HTR-8/SVneo (cell line): Measurements from ENCODE around the gene MSL3B.

ENCODE experiments used
- DNase-seq: peaks from one replicate; pipeline ENCODE4 v3.0.0; 2011; ENCODE audit warnings: low spot score, mixed read lengths; ENCODE audit not compliant: insufficient read length
- FAIRE-seq: peaks from 2 replicates; lab custom pipeline; 2011; peaks lifted over from hg19 to GRCh38; lab: Jason Lieb, UNC

Gene MSL3B

DNA sequence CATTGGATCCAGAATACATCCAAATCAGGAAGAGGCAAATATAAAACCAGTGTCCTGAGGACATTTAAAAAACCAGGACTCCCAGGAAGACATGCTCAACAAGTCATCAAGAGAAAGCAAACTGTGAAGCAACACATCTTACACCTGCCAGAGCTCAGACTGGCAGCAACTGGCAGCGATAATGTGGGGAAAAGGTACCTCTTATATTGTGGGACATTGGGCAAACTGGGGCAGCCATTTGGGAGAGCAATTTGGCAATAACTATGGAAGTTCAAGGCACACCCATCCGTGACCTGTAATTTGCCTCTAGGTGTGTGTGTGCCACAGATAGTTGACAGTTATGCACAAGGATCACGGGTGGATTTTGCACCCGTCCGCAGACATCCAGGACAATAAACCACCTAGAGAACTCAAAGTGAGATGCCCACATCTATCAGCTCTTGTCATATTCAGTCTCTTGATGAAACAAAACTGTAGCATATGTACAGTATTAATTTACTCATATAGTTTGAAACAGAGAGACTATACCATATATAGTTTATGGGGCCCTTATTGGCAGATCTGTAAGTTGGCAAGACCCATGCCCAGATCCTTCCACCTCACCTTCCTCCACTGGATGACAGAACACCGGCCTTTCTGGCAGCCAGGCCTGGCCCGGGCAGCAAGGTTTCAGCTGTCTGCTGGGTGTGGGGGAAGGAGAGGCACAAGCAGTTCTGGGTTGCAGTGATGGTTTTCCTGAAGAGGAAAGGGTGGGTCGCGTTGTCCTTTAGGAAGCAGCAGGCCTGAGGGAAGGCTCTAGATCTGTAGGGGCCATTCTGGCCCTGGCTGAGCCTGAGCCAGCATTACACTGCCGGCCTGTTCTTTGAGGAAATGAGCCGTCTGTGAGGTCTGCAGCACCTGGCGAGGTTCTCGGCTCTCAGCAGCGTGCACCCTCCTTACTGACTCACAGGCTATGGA lies 32.7 kb downstream of the MSL3B start:
- no peak for FAIRE-seq
- no peak for DNase-seq

DNA sequence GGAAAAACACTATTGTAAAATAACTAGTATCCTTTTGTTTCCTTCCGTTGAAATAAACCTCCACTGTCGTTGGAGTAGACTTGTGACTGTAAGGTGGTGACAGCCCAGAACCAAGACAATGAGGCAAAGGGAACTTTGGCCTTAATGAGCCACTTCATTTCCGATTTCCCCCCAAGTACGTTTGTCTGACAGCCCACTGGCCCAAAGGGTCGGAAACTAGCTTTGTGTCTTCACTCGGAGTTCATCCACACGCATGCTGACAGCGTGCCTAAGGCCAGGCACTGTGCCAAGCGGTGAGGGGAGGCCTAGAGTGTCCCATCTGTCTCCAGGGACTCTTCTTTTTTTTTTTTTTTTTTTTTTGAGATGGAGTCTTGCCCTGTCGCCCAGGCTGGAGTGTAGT lies 34.8 kb downstream of the MSL3B start:
- FAIRE-seq (no peak), DNase-seq (no peak)

DNA sequence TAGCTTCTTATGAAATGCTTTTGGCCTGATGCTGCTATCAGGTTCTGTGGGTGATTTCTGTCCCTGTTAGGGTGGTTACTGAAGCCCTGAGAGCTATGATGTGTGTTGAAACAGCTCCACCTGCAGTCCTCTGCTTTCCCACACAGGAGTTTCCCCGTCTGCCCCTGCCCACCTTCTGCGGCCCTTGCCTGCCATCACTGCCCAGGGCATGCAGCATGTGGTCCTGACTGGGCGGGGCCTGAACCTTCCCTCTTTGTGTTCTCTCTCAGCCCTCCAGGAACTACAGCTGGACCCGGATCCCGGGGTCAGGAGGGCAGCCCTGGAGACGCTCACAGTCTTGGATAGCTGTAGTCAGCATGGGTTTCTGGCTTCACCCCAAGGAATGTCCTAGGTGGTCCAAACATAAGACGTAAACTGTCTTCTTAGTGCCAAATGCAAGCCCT lies 35.3 kb downstream of the MSL3B start:
- FAIRE-seq (peak; percentile 89), DNase-seq (peak; percentile 67)

DNA sequence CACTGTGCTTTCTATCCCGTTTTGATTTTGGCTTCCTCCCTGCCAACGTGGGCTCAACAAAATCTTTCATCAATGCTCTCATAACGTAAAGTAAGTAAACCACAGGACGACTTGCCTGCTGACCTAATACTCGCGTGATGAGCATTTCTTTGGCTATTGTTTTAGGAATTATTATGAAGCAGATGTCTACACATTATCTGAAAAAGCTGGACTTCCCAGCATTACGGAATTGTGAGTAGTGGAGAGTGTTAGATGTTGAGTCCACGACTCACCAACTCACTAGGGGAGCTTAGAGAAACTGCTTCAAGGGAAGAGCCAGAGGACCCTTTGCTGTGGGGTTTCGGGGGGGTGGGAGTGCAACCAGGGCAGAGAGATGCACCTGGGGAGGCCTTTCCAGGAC lies 35.8 kb downstream of the MSL3B start:
- DNase-seq (no peak), FAIRE-seq (no peak)

DNA sequence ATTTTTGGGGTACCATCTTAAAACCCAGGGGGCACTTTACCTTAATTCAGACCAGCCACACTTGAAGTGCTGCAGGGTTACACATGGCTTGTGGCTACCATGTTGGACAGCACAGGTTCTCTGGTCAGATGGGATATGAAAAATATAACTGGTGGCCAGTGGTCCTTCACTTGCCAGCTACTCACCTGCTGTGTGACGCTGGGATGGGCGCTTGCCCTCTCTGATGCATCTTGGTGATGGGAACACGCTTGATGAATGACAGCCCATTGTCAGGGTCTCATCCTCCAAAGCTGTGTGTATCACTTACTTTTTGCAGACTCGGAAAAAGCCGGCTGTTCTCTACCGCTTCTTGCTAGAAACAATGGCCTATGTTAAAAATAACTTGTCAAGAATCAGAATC lies 36.3 kb downstream of the MSL3B start:
- DNase-seq, result no peak
- FAIRE-seq, result no peak

DNA sequence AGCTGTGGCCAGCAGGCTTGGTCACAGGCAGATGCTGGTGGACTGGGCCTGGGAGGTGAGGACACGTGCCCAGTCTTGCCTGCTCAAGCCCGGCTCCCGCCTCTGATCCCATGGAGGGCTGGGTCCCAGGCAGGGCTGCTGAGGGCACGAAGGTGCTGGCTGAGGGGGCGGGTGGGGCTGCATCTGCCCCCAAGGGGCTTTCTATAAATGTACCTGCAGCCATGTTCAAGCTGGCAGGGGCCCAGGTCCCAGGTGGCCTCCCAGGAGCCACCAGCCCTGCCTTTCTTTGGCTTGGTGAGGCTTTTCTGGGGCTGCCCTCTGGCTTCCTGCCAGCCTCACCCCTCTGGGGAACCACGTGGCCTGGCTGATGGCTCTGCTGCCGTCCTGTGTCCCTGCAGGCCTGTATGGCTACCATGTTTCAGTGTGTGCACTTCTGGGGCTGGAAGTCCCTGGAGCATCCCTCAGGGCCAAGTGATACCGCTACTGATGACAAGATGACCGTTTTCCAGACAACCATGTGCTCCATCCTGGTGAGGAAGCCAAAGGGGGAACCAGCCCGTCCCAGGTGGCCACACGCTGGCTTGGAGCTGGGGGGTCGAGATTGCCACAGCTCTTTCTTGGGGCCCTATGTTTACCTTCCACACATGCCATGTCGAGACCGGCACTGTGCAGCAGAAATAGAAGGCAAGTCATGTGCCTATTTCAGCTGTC lies 37.0 kb downstream of the MSL3B start:
- no peak for FAIRE-seq

DNA sequence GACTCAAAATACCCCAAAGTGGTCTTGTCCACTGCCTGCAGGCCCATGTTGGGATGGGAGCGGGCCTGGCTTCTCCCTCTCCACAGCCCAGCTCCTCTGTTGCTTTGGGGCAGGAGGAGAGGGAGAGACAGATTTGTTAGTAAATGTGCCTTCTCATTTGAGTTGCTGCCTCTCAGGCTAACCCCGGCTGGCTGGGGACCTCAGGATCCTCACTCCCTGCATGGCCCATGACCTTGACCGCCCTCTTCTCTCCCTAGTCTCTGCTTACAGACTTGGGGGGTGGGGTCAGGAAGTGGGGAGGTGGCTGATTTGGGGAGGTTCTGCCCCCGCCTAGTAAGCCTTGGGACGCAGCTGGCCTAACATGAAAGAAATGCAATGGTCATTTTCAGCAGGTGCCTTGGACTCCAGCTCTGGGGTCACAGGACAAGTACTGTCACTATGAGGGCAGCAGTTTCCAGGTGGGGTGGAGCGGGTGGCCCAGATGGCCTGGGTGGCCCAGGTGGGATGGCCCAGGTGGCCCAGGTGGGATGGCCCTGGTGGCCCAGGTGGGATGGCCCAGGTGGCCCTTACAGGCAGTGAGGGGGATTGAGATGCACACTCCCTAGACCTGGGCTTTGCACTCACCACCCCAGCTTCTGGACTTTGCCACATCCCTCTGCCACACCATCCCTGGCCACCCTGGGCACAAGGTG lies 37.9 kb downstream of the MSL3B start:
- FAIRE-seq, result no peak
- no peak for DNase-seq

More for the DNA sequence above, 37.0 kb downstream of the MSL3B start:
- no peak for DNase-seq

DNA sequence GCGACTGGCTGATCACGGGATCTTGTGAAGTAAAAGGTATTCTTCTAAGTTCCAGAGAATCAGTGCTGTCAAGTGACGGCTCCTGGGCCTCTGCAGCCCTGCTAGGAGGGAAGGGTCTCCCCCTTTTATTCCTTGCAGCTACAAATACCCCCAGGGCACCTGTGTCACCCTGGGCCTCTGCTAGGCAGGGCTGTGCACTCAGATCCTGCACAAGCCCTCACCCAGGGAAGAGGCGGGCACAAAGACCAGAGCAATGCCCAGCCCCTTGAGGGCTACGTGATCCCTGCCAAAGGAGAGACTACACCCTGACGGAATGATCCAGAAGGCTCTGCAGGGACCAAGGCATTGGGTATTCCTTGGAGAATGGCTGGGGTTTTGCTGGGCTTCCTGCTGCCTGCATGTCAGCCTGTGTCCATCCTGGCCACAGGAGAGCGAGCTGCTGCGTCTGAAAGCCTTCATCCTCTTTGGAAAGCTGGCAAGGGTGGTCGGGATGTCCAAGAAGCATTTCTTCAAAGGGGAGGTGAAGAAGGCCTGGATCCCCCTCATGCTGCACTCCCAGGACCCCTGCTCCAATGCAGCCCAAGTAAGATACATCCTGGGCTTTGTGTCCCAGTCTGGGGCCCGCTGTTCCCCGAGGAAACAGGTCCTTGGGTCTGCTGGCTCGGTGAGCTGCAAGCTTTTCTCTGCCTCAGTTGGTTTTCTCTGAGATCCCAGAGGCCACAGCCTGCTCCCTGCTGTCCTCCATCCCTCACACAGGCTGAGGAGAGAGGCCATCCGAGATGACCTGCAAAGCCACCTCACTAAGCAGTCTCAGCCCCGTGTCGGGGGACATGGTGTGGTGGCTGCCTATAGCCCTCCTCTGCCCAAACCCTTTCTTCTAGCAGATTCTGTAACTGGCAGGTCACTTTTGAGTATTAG lies 38.7 kb downstream of the MSL3B start:
- DNase-seq, result no peak
- no peak for FAIRE-seq

DNA sequence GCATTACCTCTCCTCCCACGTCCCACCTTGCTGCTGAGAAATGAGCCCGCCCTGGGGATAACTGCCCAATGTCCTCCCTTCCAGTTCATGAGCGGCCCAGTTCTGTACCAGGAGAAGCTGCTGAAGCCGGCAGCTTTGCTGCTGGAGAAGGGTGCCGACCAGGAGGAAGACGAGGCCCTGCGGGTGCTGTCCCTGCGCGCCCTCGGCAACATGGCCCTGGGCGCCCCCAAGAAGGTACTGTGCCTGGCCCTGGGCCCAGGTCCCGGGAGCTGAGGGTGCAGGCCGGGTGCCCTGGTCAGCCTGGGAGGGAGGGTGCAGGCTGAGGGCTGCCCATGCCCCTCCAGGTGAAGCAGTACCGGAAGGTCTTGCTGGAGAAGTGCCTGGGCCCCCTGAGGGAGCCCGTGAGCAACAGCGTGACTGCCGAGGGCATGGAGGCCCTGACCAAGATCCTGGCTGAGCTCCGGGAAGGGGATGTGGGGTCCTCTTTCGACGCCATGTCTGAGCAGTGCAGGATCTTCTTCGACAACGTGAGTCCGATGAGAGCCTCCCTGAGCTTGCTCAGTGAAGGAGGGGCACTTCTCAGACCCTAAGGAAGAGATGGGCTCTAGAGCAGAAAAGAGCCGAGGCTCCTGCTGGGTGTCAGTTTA lies 39.5 kb downstream of the MSL3B start:
- FAIRE-seq (no peak), DNase-seq (no peak)

DNA sequence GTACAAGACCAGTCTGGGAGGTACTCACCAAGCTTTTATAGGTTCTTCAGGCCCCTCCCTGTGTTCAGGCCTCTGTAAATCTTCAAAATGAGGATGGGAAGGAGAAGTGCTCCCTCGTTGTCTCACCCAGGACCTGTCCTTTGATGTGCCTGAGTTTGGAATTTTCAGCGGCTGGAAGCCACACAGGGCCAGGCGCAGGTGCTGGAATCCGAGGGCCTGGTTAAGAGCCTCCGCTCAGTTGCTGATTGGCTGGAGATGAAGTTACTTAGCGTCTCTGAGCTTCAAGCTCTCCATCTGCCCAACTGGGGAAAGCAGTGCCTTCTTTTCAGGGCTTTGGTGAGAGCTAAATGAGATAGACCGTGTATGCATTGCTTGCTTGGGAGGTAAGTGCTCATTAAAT lies 43.8 kb downstream of the MSL3B start:
- FAIRE-seq (no peak), DNase-seq (no peak)

DNA sequence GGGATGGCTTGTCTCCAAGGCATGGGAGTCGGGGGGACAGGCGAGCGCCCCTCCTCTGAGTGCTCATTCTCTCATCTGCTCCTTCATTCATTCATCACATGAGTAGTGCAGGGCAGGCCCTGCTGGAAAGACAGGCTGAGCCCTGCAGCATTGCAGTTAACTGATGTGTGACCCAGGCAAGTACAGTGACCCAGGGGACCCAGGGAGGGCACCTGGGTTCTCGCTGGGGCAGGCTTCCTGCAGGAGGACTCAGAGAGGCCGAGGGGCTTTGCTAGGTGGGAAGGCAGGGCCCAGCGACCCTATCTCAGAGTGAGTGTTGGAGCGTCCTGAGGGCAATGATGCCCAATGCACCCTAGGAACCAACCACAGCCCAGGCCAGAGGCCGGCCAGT lies 44.5 kb downstream of the MSL3B start:
- FAIRE-seq (no peak), DNase-seq (no peak)

DNA sequence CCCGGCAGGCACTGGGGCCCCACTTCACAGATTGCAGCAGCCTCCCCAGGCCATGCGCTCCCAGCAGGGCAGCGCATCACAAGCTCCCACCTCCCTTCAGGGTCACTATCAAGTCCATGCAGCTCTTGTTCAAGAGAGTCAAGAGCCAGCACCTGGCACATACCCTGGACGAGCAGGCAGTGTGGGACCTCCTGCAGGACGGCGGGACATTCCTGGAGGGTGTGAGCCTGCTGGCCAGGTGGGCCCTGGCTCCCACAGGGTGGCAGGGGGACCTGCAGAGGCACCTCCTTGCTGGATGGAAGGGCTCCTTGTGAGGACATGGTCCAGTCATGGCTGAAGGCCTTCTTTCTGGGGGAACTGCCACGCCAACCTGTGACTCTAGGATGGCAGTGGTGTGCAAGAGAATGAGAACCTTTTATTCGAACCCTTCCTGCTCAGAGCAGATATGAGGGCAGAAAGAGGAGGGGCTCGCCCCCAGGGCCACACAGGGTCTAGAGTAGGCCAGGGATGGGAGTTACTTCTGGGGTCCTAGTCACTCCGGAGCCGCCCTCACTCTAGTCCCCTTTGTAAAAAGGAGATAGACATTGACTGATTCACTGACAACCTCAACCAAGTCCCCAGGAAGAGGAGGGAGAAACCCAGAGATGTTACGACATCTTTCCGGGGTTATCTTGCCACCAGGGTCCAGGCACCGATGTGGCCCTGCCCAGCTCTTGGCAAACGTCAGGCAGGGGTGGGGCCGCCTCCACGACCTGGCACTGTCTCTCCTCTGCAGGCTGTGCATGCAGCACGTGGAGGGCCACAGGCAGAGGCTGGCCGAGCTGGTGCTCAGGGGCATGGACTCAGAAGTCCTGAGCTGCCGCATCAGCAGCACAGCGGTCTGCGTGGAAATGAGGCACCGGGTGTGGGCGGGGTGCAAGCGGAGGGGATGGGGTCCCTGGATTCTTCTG lies 45.1 kb downstream of the MSL3B start:
- no peak for DNase-seq
- no peak for FAIRE-seq

DNA sequence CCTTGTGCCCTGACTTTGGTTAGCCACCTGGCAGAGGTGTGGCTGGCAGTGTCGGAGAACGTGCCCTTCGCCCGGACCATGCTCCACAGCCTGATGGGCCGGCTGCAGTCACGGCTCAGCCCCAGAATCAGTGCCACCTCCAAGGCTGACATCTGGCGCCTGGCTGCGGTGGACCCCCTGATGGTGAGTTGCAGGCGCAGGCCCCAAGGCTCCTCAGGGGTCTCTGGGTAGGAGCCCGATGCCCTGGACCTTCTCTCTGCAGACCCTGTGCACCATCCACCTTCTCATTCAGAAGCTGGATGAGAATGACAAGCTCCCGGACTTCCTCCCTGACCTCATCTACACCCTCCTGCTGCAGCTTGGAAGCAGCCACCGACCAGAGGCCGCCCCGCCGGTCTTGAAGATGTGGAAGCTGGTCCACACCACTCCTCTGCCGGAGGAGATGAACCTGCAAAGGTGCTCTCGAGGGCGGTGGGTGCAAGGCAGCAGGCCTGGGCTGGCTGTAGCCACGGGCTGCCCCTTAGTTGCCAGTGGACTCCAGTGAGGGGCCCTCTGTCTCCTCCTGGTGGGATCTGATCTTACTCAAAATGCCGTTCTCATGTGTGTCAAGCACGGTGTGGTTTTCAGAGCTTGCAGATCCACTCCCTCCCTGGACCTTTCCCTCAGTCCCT lies 46.0 kb downstream of the MSL3B start:
- FAIRE-seq (no peak), DNase-seq (no peak)

DNA sequence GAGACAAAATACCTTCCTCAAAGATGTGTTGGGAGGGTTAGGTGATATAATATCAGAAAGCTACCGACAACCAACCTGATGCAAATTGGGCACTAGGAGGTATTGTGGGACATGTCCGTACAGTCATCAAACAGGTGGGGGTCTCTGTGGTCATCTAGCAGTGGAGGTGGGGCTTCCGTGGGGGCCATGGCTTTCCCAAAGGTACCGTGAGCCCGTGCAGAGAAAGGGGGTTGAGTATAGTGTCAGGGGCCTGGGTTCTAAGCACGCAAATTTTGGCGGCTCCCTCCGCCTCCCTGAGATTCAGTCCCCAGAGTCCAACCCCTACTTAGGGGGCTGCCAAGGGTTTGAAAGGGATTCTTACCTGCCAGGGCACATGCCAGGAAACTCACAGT lies 46.5 kb downstream of the MSL3B start:
- DNase-seq (no peak), FAIRE-seq (no peak)

DNA sequence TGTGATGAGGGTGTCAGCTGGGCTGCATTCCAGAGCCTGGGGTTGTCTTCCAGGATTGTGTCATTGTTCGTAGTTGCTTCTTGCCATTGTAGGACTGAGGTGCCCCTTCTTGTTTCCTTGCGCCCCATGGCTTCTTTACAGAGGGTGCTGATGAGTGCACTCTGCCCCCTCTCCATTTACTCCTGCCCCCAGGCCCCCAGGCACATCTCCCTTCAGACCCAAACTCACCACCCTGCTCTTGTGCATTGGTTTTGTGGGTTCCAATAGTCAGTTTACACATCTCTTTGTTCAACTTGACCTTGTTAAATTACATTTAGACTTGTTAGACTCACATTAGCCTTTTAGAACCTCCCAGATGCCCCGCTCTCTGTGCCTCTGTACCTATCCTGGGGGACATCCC lies 47.0 kb downstream of the MSL3B start:
- no peak for DNase-seq
- no peak for FAIRE-seq

DNA sequence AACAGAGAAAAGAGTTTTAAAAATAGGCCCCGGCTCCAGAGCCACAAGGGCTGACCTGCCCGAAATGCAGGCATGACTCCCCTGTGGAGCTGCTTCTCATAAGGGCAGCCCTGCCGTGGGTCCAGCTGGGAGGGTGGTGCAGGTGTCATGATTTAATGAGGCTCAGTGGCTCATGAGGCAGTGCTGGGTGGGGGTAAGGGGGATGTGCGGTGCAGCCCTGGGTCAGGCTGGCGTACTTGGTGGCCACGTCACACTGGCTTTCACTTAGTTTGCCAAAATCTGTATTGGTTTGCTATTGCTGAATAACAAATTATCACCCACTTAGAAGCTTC lies 47.4 kb downstream of the MSL3B start:
- FAIRE-seq (no peak), DNase-seq (no peak)

DNA sequence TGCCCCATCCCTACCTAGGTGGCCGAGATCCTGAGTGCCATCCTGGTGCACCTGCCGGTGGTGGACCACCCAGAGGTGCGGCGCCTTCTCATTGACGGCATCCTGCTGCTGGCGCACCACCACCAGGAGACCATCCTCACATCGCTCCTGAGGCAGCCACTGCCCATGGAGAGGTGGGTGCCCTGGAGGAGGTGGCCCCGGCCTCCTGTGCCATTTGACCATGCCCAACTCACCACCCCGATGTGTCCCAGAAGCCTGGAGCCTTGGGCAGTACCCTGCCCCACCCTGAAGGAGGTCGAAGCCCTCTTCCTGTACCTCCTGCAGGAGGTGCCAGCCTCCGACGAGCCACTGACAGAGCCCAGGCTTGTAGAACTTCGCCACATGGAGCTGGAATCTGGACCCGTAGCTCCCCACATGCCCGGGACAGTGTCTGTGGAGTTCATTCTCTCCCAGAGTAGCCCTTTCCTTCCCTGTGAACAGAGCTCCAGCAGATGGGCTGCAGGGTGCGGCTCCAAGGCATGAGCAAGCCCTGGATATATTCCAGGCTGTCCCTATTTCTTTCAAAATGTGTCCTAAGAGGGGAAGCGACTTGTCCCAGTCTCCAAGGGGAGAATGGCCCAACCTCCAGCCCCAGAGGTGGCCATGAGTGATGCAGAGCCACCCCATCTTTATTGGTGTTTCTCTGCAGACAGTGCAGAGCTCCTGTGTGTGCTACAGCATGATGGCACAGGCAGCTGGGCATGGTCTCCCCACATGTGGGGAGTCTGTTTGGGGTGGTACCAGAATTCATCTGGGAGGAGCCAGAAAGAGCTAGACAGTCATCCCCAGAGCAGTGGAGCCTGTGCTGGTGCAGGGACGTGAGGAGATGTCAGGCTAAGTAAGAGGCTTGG lies 48.1 kb downstream of the MSL3B start:
- no peak for DNase-seq
- FAIRE-seq, result no peak
